ENCODE results near the gene MAT2A.
"Not testable (repeated sequence)": the region's sequence is repeated elsewhere in the genome, so short reads cannot be mapped to it uniquely, and the experiment has no call there.

The MAT2A gene

GRCh38 chr2:85591563-85591962, 52.6 kb downstream of the MAT2A start:
- DNase-seq (ENCODE audit: low read depth), result no peak
- TF ChIP-seq CTCF (IDR thresholded peaks at IDR 0.05; ENCODE audit: control insufficient read depth, insufficient read depth, low read depth, low read length, missing control alignments), result no peak
- H3K4me3 ChIP-seq (ENCODE audit: control insufficient read depth, low read depth, low read length), result no peak overlapping the region

DNA sequence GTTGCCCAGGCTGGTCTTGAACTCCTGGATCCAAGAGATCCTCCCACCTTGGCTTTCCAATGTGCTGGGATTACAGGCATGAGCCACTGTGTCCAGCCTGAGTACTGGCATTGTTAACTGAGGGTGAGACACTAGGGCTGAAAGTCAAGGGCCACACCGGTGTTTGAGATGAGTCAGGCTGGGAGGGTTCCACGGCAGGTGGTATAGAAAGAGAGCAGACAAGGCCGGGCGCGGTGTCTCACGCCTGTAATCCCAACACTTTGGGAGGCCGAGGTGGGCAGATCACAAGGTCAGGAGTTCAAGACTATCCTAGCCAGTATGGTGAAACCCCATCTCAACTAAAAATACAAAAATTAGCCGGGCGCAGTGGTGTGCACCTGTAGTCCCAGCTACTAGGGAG, 53.3 kb downstream of the MAT2A start:
- H3K4me3 ChIP-seq (ENCODE audit: control insufficient read depth, low read depth, low read length); DNase-seq (ENCODE audit: low read depth): not testable (repeated sequence)

DNA sequence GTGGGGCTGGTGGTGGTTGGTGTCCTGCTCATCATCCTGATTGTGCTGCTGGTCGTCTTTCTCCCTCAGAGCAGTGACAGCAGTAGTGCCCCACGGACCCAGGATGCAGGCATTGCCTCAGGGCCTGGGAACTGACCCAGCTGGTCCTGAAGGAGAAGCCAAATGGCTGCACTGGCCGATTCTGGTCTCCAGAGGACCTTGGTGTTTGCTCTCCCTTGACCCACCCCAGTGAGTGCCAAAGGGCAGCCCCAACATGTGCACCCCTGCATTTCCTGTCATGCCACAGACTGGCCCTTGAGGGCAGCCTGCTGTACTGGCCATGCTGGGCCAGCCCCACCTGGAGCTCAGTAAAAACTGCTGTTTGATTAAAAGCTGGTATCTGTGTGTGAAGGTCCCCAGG, 54.1 kb downstream of the MAT2A start:
- DNase-seq (ENCODE audit: low read depth), result no peak
- H3K4me3 ChIP-seq (ENCODE audit: control insufficient read depth, low read depth, low read length), result no peak overlapping the region
- TF ChIP-seq CTCF (IDR thresholded peaks at IDR 0.05; ENCODE audit: control insufficient read depth, insufficient read depth, low read depth, low read length, missing control alignments), result no peak

Data from AG09309 (cell line).